HG02870 (cell line): ENCODE results near the gene L3HYPDH.

Source experiments
- ATAC-seq: cut with Tn5 transposase; IDR thresholded peaks from one replicate; pipeline ENCODE4 v1.9.1; 2021; ENCODE audit warnings: mild to moderate bottlenecking, moderate library complexity; ENCODE audit not compliant: unreplicated experiment

L3HYPDH gene

DNA sequence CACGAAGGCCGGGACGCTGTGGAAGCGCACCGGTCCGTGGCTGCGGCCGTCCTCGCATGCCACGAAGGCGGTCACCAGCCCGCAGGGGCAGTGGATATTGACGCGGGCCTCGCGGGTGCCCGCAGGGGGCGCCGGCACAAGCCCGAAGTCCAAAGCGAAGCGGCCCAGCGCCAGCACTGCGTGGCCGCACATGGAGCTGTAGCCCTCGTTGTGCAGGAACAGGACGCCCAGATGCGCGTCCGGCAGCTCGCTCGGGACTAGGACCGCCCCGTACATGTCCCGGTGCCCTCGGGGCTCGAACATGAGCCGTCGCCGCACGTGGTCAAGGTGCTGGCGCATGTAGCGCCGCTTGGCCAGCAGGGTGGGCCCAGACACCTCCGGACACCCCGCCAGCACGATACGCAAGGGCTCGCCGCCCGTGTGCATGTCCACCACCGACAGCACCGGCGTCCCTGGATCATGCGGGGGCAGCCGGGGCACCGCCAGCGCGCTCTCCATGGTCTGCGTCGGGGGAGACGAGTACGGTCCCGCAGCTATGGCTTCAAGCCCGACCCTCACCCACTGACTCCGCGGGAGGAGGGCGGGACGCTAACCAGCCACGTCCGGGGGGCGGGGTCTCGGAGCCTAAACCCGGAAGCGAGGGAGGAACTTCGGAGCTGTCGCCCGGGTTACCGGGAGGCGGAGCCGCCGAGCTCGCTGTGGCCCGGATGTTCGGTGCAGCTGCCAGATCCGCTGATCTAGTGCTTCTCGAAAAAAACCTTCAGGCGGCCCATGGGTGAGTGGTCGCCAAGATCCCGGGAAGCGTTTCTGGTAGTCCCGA is at the start of gene L3HYPDH, which contains the start of gene JKAMP:
L3HYPDH (minus strand) TSS at position 590 of the 820 bp plus-strand sequence; CDS start at position 498, 92 bp downstream.
JKAMP (plus strand) TSS at position 699 of the 820 bp plus-strand sequence; CDS start at position 772, 73 bp downstream.
- ATAC-seq: peak; percentile 87

DNA sequence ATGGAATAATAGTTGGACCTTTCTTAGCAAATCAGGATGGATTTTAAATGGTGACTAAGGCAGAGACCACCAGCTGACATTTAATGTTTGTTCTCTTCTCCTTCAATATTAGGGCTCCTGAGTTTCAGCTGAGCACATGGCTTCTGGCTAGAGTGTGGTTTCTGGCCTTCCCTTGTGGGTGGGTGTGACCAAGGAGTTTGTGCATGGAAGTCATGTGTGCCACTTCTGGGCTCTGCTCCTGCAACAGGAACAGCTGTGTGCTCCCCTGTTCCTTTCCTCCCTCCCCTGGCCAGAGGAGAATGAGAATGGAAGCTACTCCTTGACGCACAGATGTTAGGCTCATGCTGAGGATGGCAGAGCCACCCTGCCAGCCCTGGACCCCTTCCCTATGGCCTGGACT is 48.2 kb upstream of the L3HYPDH start:
- no peak for ATAC-seq

DNA sequence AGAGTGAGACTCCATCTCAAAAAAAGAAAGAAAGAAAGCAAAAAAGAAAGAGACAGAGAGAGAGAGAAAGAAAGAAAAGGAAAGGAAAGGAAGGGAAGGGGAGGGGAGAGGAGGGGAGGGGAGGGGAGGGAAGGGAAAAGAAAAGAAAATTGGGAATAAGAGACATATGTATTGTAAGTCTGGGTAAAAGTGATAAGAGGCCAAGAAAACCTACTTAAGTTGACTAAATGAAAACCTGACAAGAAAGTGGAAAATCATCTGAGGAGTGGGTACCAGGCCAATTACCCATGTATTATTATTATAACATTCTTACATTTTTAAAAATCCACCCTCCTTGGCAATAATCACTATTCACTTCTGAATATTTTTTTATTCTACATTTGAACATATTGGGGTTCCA is 46.1 kb upstream of the L3HYPDH start:
- ATAC-seq: no peak

DNA sequence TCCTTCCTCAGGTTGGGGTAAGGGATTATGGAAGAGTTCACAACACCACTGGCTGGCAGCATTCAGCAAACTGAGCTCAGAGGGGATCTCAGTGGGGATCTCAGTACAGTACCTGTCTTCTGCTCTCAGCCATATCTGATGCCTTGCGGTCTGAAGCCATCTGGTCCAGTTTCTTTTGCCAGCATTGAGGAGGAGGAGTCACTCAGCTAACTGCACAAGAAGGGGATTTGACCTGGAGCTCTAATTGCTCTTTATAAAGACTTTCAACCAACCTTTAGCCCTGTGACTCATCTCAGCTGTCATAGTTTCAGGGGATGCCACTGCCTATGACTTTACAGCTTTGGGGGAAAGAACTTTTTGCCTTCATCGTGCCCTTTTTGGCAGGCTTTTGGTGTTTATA is 45.0 kb upstream of the L3HYPDH start:
- ATAC-seq: no peak

DNA sequence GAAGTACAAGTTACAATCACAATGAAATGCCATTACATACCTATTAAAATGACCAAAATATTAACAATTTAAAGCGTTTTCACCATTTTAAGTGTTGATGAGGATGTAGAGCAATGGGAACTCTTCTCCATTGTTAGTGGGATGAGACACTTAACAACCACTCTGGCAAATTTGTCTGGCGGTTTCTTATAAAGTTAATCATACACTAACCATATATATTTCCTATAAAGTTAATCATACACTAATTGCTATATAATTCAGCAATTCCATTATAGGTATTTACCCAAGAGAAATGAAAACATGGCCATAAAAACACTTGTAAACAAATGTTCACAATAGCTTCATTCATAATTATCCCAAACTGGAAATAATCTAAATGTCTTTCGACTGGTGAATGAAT is 36.0 kb upstream of the L3HYPDH start:
- no peak for ATAC-seq

DNA sequence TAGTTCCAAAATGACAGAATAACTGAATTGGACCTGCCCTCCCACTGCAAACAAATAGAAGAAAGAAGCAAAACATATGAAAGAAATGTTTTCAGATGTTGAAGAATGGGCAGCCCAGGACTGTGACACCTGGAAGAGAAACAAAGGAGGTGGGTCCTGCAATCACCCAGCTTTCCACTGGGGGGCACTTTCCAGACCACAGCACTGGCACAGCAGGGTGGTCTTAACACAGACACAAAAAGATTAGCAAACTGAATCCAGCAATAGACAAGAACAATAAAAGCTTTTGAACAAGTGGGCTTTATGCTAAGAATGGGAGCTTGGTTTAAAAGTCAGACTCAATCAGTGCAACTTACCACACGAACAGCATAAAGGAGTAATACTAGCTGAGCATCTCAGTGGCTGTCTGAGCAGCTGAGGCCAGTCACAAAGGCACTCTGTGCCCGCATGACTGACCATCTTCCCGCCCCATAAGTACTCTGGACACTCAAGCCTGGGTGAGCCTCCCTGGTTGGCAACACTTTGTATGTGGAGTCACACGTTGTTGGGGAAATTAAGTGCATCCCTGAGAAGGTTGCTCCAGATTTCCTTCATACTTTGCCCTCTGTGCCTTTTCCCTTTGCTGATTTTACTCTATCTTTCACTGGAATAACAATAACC is 27.8 kb upstream of the L3HYPDH start:
- no peak for ATAC-seq

DNA sequence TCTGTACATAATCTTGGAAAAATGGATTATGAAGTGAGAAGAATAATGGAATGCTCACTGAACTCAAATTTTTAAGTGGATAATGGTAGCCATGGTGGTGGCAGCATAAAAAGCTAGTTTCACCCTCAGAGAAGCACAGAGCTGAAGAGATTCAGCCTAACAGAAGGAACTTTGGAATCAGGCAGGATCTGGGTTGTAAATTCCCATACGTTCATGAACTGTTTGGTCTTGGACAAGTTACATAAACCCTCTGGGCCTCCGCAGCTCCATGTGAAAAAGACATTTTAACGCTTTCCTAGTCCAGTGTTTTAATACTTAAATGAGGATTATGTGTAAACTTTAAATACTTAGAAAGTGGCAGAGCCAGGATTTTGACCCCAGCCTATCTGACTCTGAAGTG is 26.8 kb upstream of the L3HYPDH start:
- ATAC-seq: no peak

DNA sequence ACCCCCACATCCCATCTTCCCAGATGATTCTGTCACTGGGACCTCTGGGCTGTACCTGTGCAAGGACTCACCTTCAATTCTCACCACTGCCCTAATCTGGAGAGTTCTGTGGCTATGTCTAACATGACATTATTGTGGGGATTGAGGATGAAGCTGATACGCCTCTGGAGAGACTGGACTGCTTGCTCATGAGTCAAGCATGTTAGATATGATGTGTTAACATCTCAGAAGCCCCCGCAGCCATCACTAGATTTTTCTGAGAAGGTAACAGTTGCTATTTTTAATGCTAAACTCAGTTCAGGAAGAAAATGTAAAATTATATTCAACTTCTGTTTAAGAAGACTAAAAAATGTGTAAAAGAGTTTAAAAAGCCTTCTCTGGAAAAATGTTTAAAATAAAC is 25.8 kb upstream of the L3HYPDH start:
- ATAC-seq: no peak

DNA sequence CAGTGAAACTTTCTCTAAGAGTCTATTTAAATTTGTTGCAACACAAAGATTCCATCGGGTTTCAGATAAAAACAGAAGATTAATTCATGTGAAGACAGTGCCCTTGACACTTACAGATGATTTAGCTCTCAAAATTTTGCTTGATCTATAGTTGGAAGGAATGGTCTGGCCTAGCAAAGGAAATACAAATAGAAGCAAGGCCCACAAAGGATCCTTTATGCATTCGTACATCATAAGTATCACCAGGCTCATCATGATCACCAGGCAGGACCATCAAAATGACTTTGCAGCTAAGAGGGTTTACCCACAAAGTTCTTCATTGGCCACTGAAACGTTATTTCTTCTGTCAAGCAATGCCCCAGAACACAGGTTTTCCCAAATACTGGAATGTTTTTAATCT is 24.9 kb upstream of the L3HYPDH start:
- ATAC-seq: no peak

DNA sequence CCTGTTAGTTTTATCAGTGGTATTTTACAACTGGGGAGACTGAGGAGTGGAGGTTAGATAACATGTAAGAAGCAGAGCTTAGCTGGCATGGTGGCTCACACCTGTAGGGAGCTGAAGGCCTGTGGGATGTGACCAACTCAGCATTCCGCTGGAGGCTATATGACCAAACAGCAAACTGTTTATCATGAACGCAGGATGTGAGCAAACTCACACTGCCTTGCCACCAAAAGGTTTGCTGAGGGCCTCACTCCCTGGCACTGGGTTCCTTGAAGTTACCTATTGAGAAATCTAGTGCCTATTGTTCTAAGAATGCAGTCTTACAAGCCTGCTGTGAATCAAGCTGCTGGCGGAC is 23.5 kb upstream of the L3HYPDH start:
- ATAC-seq: no peak

DNA sequence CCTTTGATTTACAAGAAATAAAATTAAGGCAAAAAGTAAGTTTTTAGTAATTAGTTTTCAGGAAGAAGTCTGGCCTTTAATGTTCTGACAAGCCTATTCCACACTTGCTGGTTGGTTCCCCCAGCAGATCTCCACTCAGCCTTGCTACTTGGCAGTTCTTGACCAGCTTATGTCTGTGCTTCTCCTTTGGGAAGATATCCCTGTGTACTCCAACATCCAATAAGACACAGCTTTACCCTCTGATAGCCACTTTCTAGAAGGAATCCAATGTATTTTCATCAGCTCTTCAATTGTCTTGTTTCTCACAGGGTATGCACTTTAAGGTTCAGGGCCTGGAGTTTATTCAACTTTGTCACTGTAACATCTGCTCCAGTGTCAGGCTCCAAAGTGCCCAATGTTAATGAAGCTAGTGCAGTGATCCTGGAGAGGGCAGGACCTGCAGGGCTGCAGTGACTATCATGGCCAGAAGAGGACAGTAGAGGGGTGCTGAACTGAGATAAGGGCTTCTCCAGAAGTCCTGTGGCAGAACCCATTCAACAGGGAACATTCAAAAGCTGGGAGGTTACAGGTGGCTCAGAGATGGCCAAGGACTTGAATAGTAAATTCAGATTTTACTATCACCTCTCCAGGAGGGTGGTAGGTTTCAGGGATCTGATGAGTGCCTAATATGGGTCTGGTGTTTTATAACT is 23.0 kb upstream of the L3HYPDH start:
- peak; percentile 78 for ATAC-seq

DNA sequence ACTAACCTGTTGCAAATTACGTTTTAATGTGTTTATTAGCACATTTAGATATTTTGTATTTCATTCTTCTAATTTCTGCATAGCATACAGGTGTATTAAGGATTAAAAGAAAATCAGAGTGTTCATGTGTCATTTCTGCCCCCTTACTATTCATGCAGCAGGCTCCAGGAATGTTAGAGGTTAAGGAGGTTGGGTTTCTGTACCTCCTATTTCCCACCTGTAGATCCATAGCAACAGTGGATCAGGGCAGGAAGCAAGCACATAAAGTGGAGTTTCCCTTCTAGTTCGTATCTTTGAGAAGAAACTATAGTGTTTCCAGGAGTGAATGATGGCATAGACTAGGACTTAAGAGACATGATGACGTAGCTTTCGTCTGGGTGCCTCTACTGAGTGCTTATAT is 19.0 kb upstream of the L3HYPDH start:
- ATAC-seq: no peak

DNA sequence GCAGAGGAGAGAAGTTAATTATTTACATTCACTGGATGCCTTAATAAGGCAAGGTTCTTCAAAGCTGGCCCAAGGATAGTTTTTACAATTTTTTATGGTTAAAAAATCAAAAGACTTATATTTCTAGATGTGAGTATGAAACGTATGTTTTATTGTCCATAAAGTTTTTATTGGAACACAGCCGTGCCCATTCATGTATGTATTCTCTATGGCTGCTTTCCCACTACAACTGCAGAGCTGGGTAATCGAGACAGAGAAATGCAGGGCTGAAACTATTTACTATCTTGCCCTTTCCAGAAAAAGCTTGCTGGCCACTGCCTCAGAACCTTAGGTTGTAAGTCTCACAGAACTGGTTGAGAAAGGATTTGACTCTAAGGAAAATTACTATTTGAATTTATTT is 16.5 kb upstream of the L3HYPDH start:
- ATAC-seq: no peak

DNA sequence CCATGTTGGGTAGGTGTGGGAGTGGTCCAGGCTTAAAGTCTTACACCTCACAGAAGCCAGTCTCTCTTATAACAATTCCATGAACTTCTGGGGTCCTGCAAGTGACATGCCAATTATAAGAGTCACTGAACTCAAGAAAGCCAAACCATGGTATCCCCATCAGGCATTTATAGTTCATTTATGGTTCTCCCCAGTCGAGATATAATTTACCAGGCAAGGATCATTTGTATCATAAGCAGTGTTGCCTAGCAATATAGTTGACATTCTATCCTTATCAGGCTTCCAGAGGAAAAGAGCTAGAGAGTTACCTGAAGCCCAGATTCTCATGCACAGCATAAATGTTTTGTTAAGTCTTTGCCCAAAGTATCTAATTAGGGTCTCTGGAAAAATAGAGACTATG is 8.2 kb upstream of the L3HYPDH start:
- no peak for ATAC-seq

DNA sequence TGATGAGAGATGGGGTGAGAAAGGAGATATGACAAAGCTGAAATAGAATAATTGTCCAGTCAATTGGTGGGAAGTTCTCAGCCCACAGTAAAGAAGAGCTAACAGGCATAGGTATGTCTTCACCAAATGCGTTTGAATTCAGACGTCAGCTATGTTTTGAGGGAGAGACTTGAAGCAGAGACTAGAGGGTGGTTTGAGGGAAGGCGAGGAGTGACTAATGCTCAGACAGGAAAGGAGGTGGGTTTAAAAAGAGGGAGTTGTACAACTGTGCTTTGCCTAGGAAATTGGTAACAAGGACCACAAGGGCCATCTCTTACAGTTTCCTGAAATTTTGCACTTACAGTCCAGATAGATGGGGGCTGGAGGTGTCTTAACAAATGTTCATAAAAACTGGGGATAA is 6.5 kb upstream of the L3HYPDH start:
- no peak for ATAC-seq

DNA sequence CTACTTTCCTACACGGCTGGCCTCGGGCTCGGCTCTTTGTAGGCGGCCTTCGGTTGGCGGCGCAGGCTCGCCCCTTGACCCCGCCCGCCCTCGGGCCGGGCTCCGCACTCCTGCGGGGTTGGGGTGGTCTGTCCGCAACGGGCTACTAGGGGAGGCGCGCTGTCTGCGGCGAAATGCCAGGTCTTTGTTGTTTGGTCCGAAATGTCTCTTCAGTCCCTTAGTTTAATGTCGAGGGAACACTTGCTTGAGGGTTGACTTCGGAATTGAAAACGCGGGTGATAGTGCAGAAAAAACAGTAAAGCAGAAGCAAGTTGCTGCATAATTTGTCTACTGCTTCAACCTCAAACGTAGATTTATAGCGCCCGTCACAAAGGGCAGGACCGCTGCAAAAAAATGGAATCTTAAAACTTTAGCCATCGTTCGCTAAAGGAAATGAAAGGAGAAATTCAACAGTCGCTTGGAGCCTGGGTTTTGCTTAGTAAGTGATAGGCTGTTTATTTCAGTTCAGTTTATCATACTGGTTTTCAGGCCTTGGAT is 499 bp upstream of the L3HYPDH start:
- ATAC-seq: peak; percentile 45

DNA sequence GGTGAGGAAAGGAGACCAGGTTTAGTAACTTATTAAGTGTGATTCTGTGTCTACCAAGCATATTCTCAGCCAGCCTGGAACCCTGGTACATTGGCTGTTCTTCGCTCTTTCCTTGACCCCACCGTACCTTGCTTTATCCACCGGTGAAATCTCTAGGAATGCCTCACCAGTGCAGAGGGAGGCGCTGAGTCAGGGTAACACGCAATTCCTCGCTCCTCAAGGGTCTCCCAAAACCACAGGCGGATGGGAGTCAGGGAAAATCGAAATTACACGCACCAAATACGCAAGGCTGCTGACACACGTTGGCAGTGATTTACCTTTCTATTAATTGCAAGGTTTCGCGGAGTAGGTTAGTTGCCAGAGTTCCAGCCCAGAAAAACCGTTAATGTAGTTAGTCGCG is 845 bp downstream of the L3HYPDH start:
- no peak for ATAC-seq

DNA sequence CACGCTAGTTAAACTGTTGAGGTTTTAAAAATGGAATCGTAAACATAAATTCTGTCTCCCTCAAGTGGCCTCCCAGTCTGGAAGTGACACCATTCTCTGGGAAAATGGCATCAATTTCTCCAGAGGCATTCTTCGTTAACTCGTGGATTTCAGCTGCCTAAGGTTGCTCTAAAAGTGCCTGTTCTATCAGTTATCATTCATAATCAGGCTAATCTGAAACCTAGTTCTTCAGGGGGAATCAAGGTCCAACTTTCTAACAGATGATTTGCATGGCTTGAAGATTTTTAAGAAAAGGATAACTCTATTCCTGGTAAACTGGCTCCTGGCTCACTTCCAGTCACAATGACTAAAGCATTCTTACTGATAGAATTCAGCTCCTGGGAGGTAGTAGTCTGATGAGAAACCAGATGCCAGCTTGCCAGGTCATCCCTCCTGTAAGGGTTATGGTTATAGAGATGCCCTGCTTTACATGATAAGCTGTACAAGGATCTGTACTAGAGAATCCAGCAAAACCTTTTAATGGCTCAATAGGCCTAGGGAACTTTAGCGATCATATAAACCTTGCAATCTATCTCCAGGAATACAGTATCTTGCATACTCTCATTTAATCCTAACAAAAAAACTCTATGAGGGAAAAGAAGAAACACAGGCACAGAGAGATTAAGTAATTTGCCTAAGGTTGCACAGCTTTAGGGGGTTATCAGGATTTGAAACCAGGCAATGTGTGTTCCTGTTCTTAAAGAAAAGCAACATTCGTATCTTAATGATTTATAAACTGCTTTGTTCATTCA is 1.5 kb downstream of the L3HYPDH start:
- no peak for ATAC-seq

DNA sequence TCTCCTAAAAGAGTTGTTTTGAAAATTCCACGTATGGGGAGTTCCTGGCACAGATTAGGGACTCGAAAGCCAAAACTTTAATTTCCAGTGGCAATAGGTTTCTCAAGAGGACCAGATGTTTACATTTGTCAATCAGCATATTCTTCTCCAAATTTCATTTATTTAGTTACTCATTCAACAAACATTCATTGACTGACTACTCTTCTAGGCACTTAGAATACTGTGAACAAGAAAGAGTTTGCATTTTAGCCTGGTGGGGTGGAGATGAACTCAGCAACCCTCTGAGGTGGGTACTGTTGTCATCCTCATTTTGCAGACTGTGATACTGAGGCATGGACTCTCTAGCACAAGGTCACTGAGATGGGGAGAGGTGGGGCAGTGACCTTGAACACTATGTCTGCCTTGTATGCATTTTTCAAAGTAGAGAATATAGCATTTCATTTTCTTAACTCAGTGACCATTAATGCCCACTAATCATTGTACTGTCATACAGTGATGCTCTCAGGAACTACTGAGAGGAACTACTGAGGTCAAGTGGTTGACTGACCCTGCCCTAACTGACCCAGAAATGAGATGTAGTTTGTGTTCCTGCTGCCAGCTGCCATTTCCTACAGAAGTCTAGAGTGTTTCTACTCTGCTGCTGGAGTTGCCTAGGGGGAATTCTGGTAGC is 2.2 kb downstream of the L3HYPDH start:
- ATAC-seq: no peak

DNA sequence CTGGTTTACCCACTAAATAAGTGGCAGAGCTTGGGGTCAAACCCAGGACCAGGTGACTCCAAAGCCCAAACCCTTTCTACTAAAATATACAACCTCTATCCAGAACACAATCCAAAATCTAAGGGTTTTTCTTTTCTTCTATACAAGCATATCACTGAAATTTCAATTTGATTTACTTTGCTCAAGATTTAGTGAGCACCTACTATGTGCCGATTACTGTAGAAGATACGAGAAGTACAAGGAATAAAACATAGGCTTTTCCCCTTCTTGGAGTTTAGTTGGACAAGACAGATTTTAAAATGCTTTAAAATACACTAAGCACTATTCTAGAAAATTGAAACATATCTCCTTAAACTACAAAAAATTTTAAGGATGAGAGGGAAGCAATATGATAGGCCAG is 2.8 kb downstream of the L3HYPDH start:
- ATAC-seq: no peak
